Measurements from ENCODE around the gene NRARP. TPM values are rescaled to one million over a fixed set of nuclear protein-coding genes. Genes with fewer than 3 reads are reported as not detected.
A peak's percentile ranks its signal among the peaks of the same experiment; 100 is the strongest.

NRARP gene
- total and polyA plus RNA-seq, 2 of the 13 experiments (the other 11 are each of a cell fraction or from before 2014, with no cell fraction given) = 0.22 to 0.46 TPM

DNA sequence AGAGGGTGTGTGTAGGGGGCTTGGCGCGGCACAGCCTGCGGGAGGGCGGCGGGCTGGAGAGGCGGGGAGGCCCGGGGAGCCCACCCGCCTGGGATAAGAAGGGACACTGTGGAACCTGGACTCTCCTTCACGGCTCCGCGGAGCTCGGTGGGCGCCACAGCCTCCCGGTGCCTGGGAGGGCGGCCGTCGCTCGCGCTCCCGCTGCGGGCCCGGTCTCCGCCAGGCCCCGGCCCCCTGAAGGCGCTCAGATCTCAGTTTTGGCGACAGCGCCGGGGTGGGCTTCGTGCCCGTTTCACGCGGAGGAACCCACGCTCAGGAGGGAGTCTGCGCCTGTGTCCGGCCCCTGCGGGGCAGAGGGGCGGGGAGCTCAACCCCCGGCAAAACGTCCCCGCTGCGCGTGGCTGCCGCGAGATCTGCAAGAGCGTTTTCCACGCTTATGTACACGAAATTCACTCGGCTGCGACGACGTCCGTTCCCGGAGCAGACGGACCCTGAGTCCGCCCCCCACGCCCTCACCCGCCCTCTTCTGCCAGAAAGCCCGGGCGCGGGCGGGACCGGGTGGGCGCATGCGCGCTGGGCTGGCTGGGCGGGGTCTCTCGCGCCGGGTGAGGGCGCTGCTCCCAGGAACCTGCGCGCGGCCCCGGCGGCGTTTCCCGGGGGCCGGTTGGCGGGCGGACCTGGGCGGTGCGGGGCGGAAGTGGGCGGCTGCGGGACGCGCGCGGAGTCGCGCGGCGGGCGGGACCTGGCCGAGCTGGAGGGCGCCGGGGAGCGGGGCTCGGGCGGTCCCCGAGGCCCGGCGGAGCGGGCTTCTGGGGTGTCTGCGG, 47.2 kb downstream of the NRARP start, which contains the start of gene NELFB (continued):
- TF ChIP-seq ZZZ3 (CRISPR knock-in tag; IDR thresholded peaks at IDR 0.05; ENCODE audit: borderline replicate concordance) (no peak), MZF1 (CRISPR knock-in tag; IDR thresholded peaks at IDR 0.05; ENCODE audit: borderline replicate concordance) (no peak), GTF3A (CRISPR knock-in tag; conservative IDR thresholded peaks at IDR 0.05) (no peak), RBM39 (IDR thresholded peaks at IDR 0.05; ENCODE audit: low read depth, low read length, poor library complexity, severe bottlenecking) (no peak), SPEN (CRISPR knock-in tag; IDR thresholded peaks at IDR 0.05; ENCODE audit: low read depth) (peak; percentile 54), FOXO1 (CRISPR knock-in tag; IDR thresholded peaks at IDR 0.05) (0 out of 2 replicates have a peak, but pooled peaks have one; percentile 7), ZNF20 (CRISPR knock-in tag; IDR thresholded peaks at IDR 0.05) (no peak), ZBTB7A (CRISPR knock-in tag; IDR thresholded peaks at IDR 0.05) (0 out of 2 replicates have a peak, but pooled peaks have one; percentile 42), FOXK2 (IDR thresholded peaks at IDR 0.05) (no peak), ADNP (CRISPR knock-in tag; IDR thresholded peaks at IDR 0.05) (no peak), DPF2 (CRISPR knock-in tag; IDR thresholded peaks at IDR 0.05; ENCODE audit: borderline replicate concordance, low read depth) (no peak), GPN1 (CRISPR knock-in tag; IDR thresholded peaks at IDR 0.05; ENCODE audit: borderline replicate concordance) (no peak; the same call in 1 of the 2 replicates), CREB1 (IDR thresholded peaks at IDR 0.05) (no peak), CREB1 (CRISPR knock-in tag; IDR thresholded peaks at IDR 0.05) (no peak), ZNF556 (CRISPR knock-in tag; IDR thresholded peaks at IDR 0.05; ENCODE audit: borderline replicate concordance) (no peak), KAT8 (CRISPR knock-in tag; IDR thresholded peaks at IDR 0.05) (peak; percentile 42; the same call in 1 of the 2 replicates), ZNF761 (CRISPR knock-in tag; conservative IDR thresholded peaks at IDR 0.05) (no peak), GTF2F1 (IDR thresholded peaks at IDR 0.05; ENCODE audit: low read length) (no peak), REPIN1 (CRISPR knock-in tag; IDR thresholded peaks at IDR 0.05; ENCODE audit: borderline replicate concordance, low read depth) (0 out of 2 replicates have a peak, but pooled peaks have one; percentile 27), ZNF12 (CRISPR knock-in tag; IDR thresholded peaks at IDR 0.05) (no peak; the same call in 1 of the 2 replicates), ZNF567 (CRISPR knock-in tag; IDR thresholded peaks at IDR 0.05; ENCODE audit: borderline replicate concordance) (no peak), ZNF282 (IDR thresholded peaks at IDR 0.05; ENCODE audit: partially characterized antibody) (no peak), U2AF2 (IDR thresholded peaks at IDR 0.05; ENCODE audit: low read depth, low read length) (no peak), ZFP62 (CRISPR knock-in tag; IDR thresholded peaks at IDR 0.05) (no peak; the same call in 1 of the 2 replicates)
- TF ChIP-seq, protein P1, sequence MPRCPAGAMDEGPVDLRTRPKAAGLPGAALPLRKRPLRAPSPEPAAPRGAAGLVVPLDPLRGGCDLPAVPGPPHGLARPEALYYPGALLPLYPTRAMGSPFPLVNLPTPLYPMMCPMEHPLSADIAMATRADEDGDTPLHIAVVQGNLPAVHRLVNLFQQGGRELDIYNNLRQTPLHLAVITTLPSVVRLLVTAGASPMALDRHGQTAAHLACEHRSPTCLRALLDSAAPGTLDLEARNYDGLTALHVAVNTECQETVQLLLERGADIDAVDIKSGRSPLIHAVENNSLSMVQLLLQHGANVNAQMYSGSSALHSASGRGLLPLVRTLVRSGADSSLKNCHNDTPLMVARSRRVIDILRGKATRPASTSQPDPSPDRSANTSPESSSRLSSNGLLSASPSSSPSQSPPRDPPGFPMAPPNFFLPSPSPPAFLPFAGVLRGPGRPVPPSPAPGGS (CRISPR knock-in tag; IDR thresholded peaks at IDR 0.05) = no peak; the same call in 1 of the 2 replicates
- TF ChIP-seq, protein P2, sequence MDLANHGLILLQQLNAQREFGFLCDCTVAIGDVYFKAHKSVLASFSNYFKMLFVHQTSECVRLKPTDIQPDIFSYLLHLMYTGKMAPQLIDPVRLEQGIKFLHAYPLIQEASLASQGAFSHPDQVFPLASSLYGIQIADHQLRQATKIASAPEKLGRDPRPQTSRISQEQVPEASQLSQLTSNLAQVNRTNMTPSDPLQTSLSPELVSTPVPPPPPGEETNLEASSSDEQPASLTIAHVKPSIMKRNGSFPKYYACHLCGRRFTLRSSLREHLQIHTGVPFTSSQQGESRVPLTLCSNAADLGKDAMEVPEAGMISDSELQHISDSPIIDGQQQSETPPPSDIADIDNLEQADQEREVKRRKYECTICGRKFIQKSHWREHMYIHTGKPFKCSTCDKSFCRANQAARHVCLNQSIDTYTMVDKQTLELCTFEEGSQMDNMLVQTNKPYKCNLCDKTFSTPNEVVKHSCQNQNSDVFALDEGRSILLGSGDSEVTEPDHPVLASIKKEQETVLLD (CRISPR knock-in tag; IDR thresholded peaks at IDR 0.05; ENCODE audit: low read depth) = peak; percentile 89
- TF ChIP-seq, protein P3, sequence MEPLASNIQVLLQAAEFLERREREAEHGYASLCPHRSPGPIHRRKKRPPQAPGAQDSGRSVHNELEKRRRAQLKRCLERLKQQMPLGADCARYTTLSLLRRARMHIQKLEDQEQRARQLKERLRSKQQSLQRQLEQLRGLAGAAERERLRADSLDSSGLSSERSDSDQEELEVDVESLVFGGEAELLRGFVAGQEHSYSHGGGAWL (CRISPR knock-in tag; IDR thresholded peaks at IDR 0.05) = peak; percentile 33; the same call in 1 of the 2 replicates
- TF ChIP-seq, protein P4, sequence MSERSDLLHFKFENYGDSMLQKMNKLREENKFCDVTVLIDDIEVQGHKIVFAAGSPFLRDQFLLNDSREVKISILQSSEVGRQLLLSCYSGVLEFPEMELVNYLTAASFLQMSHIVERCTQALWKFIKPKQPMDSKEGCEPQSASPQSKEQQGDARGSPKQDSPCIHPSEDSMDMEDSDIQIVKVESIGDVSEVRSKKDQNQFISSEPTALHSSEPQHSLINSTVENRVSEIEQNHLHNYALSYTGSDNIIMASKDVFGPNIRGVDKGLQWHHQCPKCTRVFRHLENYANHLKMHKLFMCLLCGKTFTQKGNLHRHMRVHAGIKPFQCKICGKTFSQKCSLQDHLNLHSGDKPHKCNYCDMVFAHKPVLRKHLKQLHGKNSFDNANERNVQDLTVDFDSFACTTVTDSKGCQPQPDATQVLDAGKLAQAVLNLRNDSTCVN (CRISPR knock-in tag; IDR thresholded peaks at IDR 0.05; ENCODE audit: borderline replicate concordance) = no peak
